GM18873 (cell line): Measurements from ENCODE around the gene EPB41L1.
"Not testable (repeated sequence)": the region's sequence is repeated elsewhere in the genome, so short reads cannot be mapped to it uniquely, and the experiment has no call there.

Experiments used
- ATAC-seq: cut with Tn5 transposase; IDR thresholded peaks from one replicate; pipeline ENCODE4 v1.9.1; 2021; ENCODE audit warnings: mild to moderate bottlenecking, moderate library complexity, moderate number of reproducible peaks; ENCODE audit not compliant: unreplicated experiment, low FRiP score

EPB41L1 gene

GRCh38 chr20:36122931-36123288 lies 31.6 kb upstream of the EPB41L1 start:
- ATAC-seq, result no peak

- ATAC-seq, result no peak
Observed at GRCh38 chr20:36125097-36125496, 29.4 kb upstream of the EPB41L1 start.

- ATAC-seq, result no peak
Observed at GRCh38 chr20:36126836-36127527, 27.6 kb upstream of the EPB41L1 start.

GRCh38 chr20:36128463-36129159 lies 25.9 kb upstream of the EPB41L1 start:
- no peak for ATAC-seq

- no peak for ATAC-seq
Observed at GRCh38 chr20:36129160-36129543, 25.4 kb upstream of the EPB41L1 start.

- ATAC-seq, result no peak
Observed at GRCh38 chr20:36130390-36130789, 24.1 kb upstream of the EPB41L1 start.

GRCh38 chr20:36132802-36133211 lies 21.7 kb upstream of the EPB41L1 start:
- ATAC-seq, result no peak

- no peak for ATAC-seq
Observed at GRCh38 chr20:36133821-36134220, 20.7 kb upstream of the EPB41L1 start.

- ATAC-seq, result no peak
Observed at GRCh38 chr20:36135159-36135558, 19.4 kb upstream of the EPB41L1 start.

GRCh38 chr20:36135821-36136220 lies 18.7 kb upstream of the EPB41L1 start:
- no peak for ATAC-seq

GRCh38 chr20:36137313-36137712 lies 17.2 kb upstream of the EPB41L1 start:
- ATAC-seq, result not testable (repeated sequence)

- no peak for ATAC-seq
Observed at GRCh38 chr20:36141310-36141709, 13.2 kb upstream of the EPB41L1 start.

GRCh38 chr20:36144336-36144735 lies 10.2 kb upstream of the EPB41L1 start:
- ATAC-seq, result no peak

- no peak for ATAC-seq
Observed at GRCh38 chr20:36145877-36146707, 8.4 kb upstream of the EPB41L1 start.

- ATAC-seq, result no peak
Observed at GRCh38 chr20:36147690-36148089, 6.8 kb upstream of the EPB41L1 start.

- no peak for ATAC-seq
Observed at GRCh38 chr20:36148439-36148838, 6.1 kb upstream of the EPB41L1 start.

GRCh38 chr20:36149012-36149411 lies 5.5 kb upstream of the EPB41L1 start:
- no peak for ATAC-seq

GRCh38 chr20:36149469-36149868 lies 5.1 kb upstream of the EPB41L1 start:
- ATAC-seq, result no peak

GRCh38 chr20:36150489-36150846 lies 4.1 kb upstream of the EPB41L1 start:
- ATAC-seq, result no peak

GRCh38 chr20:36150847-36151539 lies 3.5 kb upstream of the EPB41L1 start:
- ATAC-seq, result no peak

GRCh38 chr20:36152261-36152660 lies 2.3 kb upstream of the EPB41L1 start:
- no peak for ATAC-seq
